Measurements from ENCODE around the gene TPCN1. TPM values are rescaled to one million over a fixed set of nuclear protein-coding genes. Genes with fewer than 3 reads are reported as not detected.
"Not testable (repeated sequence)": the region's sequence is repeated elsewhere in the genome, so short reads cannot be mapped to it uniquely, and the experiment has no call there.

Gene TPCN1
- total RNA-seq, 1 donor from 2014 or later = 37.1 TPM

DNA sequence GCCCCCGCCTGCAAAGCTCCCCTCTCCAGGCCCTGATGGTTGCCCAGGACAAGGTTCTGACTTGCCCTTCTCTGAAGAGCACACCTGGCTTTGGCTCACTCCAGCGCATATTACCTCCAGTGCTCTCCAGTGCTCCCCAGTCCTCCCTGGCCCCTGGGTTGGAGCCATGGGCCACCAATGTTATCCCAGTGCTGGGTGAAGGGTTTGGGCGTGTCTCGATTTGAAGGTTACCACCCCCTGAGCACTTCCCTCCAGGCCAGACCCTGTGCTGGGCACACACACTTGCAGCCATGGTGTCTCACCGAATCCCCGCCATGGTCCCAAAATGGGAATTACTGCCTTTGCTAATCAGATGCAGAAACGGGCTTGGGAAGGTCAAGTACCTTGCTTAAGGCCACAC lies 24.7 kb upstream of the TPCN1 start:
- DNase-seq (ENCODE audit: low spot score) = no peak

DNA sequence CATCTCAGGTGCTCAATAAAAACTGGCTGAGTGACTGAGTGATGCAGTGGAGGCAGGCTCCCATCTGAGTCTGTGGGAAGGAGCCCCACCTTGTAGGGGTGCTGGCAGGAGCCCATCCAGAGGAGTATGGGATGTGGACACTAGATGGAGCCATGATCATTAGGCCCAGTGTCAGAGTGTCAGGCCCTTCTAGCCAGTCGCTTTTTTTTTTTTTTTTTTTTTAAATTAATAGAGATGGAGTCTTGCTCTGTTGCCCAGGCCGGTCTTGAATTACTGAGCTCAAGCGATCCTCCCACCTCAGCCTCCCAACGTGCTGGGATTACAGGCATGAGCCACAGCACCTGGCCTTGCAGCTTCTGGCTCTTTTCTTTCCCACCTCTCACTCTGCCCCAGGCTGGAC lies 24.3 kb upstream of the TPCN1 start:
- DNase-seq (ENCODE audit: low spot score) = no peak

DNA sequence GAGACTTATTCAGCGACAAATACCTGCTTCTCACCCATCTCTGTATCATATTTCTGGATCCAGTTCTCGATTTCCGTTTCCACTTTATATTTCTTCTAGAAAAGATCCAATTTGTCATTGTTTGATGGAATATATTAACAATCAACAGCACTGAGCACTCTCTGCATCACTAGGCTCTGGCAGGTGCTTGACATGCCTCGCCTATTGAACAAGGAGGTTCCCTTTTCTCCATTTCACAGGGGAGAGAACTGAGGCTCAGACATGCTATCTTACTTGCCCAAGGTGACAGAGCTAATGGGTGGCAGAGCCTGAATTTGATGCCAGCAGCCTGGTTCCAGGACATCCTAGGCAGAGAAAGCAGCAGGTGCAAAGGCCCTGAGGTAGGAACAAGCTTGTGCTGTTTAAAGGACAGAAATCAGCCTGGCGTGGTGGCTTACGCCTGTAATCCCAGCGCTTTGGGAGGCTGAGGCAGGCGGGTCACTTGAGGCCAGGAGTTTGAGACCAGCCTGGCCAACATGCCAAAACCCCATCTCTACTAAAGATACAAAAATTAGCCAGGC lies 23.7 kb upstream of the TPCN1 start:
- no peak for DNase-seq (ENCODE audit: low spot score)

DNA sequence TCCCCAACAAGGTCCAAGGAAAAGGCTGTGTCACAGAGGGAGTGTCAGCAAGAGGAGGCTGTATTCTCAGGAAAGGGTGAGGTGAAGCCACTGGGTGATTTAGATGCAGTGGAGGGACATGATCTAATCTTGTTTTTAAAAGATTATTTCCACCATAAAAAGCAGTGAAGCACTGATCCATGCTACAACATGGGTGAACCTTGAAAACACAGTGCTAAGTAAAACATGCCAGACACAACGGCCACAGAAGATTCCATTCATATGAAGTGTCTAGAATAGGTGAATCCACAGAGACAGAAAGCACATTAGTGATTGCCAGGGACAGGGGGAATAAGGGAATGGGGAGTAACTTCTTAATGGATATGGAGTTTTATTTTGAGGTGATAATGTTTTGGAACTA lies 23.0 kb upstream of the TPCN1 start:
- no peak for DNase-seq (ENCODE audit: low spot score)

DNA sequence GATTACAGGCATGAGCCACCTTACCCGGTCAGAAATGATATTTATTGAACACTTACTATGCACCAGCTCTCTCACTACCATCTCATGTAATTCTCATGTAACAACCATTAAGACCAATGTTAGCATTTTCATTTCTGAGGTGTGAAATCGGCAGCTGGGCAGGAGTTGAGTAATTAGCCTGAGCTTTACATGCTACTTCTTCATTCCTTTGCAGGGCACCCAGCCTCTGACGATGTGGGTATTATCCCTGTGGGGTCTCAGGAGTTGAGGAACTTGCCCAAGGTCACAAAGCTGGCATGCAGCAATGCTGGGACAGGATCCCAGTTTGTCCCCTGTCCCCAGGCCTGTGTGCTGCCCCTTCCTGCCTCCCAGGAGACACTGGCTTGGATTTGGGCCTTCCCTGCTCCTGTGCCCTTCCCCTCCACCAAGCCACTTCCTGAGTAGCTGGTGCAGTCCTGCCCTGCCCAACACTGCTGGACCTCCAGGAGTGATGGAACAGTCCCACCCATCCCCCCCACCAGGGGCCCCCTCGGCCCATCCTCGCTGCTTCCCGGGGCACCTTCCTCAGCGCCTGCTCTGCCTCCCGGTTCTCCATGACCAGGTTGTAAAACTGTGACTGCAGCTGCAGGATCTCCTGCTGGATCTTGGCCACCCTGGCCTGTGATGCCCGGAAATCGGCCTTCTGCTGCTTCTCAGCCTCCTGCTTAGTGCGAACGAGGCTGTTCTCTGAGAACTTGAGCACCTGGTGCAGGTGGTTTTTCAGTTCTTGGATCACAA lies 21.1 kb upstream of the TPCN1 start:
- no peak for DNase-seq (ENCODE audit: low spot score)

DNA sequence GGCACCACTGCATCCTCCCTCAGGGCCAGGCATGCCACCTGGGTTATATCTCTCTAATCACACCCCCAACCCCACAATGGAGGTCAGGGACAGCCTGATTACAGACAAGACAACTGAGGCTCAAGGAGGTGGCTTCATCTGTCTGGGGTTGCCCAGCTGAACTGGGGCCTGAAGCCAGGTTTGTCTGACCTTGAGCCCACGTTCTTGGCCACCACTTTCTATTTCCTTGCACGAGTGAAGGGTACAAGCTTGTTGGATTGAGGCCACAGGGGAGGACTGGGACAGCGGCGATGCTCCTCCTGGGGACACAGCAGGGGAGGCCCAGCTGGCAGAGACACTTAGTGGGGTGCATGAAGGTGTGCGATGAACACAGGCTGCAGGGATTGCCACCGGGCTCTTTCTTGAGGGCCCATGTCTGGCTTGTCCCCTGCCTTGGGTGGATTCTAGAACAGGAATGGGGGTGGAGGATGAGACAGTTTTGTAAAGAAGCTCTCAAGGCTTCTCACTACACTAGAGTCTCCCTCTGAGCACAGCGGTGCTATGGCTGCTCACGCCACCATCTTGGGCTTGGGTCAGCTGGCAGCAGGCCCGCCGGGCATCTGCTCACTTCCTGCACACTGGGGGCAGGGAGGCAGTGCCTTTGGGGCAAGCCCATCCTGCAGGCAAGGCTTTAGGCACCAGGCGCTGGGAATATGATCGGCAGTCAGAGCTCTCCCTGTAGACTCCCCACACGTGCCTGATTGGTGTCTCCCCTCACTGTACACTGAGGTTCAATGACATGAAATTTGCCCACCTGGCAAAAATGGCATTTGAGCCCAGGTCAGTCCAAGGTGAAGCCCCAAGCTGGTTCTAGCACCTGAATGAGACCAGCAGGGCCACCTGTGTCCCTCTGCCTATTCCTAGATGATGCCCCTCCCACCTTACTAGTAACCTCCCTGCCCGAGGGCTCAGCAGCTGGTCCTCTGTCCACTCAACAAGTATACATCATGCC lies 19.8 kb upstream of the TPCN1 start:
- DNase-seq (ENCODE audit: low spot score) = no peak

DNA sequence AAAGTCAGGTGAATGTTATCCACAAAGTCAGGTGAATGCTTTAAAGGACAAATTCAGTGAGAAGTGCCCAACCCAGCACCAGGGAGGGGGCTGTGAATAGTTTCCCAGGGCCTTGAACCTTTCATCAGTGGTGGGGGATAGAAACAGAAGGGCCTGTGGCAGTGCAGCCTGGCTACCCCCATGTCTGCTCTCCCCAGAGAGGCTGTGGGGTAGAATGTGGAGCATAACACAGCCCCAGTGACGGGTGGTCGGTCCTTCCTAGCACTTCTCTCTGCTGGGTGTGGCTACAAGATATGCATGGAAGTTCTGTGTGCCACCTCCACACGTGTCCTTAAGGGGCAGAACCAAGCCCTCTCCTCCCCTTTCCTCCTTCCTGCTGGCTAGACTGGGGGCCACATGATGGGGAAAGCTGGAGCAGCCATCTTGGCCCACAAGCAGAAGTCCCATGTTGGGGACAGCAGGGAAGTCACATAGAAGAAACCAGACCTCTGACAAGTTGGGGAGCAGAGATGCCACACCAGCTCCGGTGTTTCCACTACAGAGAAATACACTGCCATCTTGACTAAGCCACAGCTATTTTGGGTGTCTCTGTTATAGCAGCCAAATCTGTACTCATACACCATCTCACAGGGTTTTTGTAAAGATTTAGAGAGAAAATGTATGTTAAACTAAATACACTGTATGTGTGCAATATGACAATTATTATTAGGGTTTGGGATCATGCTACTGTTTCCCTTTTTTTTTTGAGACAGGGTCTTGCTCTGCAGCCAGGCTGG lies 18.8 kb upstream of the TPCN1 start:
- DNase-seq (ENCODE audit: low spot score) = no peak

DNA sequence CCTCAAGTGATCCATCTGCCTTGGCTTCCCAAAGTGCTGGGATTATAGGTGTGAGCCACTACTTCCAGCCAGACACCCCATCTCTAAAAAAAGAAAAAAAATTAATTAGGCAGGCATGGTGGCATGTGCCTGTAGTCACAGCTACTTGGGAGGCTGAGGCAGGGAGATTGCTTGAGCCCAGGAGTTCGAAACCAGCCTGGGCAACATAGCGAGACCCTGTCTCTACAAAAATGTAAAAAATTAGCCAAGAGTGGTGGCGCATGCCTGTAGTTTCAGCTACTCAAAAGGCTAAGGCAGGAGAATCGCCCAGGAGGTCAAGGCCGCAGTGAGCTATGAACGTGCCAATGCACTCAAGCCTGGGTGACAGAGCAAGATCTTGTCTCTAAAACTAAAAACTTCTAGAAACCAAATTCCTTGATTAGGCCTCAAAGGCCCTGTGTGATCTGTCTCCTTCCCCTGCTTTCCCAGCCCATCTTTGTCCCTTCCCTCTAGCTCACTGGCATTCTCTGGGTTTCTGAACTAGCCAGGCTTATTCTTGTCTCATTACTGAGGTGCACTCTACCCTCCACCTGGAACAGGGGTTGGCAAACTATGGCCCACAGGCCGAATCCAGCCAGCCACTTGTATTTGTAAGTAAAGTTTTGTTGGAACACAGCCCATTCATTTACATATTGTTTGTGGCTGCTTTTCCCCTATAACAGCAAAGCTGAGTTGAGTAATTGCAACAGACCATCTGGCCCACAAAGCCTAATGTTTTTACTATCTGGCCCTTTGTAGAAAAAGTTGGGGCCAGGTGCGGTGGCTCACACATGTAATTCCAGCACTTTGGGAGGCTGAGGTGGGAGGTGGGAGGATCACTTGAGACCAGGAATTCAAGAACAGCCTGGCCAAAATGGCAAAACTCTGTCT lies 17.2 kb upstream of the TPCN1 start:
- DNase-seq (ENCODE audit: low spot score) = no peak

DNA sequence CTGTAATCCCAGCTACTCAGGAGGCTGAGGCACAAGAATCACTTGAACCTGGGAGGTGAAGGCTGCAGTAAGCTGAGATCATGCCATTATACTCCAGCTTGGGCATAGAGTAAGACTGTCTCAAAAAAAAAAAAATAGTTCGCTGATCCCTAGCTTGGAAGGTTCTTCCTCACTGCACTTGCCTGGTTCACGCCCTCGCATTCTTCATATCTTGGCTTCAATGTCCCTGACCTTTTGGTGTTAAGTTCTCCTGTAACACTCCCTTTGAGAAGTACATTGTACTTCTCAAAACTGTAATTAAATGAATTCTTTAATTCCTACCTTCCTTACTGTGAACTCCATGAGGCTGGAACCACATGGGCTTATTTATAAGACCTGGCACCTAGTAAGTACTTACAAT lies 16.5 kb upstream of the TPCN1 start:
- DNase-seq (ENCODE audit: low spot score) = no peak

DNA sequence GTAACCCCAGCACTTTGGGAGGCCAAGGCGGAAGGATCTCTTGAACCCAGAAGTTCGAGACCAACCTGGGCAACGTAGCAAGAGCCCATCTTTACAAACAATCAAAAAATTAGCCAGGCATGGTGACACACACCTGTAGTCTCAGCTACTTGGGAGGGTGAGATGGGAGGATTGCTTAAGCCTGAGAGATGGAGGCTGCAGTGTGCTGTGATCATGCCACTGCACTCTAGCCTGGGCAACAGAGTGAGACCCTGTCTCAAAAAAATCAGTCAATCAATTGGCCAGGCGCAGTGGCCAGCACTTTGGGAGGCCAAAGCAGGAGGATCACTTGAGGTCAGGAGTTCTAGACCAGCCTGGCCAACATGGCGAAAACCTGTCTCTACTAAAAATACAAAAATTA lies 14.5 kb upstream of the TPCN1 start:
- not testable (repeated sequence) for DNase-seq (ENCODE audit: low spot score)

DNA sequence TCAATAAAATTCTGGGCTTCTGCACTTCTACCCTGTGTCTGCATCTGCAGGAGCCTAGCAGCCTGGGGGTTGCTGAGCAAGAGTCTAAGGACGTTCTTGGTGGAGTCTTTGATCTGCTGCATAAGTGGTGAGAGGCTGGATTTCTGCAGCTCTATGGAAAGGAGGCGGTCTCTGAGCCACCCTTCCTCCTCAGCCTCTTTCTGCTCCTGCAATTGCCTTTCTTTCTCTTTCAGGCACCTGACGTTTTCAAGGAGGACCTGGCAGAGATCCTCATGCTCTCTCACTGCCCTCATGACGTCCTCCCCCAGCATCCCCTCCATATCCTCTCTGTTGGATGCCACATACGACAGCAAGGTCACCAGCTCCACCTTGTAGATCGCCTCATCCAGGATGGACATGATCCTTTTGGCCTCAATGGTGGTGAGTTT lies 13.6 kb upstream of the TPCN1 start:
- no peak for DNase-seq (ENCODE audit: low spot score)

DNA sequence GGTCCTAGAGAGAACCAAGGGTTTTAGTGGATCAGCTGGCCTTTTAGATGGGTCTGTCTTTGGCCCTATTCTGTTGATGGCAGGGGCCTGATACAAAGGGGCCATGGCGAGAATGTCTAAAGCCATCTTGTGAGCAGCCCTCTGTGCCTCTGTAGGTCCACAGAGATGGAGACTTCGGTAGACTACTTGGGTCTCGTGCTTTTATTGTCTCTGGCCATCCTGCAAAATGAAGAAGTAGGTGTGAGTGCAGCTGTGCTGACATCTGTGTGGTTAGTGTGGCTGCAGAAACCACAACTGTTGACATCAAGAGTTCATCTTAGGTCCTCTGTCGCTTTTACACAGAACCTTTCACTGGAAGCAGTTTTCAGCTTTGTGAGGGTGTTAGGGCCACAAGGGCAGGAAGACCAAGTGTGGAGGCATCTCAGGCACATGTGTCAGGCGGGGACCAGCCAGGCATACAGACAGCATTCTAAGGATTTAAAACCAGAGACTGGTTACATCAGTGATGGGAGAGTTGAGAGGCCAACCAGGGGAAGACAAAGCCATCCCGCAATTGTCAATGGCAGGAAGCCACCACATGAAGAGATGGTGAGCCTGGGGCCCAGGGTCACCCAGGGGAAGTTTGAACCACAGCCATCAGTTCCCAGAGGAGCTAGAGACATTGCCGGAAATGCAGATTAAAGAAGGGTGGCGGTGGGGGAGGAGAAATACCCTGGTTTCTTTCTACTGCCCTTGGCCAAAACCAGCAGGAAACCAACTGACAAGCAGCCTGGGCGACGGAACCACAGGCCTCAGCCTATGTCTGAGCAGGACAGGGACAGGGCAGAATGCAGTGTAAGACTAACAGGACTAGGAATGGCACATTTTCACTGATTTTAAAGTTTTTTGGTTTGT lies 13.0 kb upstream of the TPCN1 start:
- DNase-seq (ENCODE audit: low spot score) = no peak

DNA sequence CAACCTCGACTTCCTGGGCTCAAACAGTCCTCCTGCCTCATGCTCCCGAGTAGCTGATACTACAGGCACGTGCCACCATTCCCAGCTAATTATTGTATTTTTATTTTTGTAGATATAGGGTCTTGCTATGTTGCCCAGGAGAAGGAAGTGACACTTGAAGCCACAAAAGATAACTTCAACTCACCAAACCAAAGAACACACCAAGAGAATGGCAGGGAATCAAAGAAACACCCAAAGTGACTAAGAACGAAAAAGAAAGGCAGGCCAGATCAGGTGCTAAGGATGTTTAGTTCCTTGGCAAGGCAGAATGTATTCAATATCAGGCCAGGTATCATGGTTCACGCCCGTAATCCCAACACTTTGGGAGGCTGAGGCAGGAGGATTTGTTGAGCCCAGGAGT lies 10.1 kb upstream of the TPCN1 start:
- DNase-seq (ENCODE audit: low spot score) = no peak

DNA sequence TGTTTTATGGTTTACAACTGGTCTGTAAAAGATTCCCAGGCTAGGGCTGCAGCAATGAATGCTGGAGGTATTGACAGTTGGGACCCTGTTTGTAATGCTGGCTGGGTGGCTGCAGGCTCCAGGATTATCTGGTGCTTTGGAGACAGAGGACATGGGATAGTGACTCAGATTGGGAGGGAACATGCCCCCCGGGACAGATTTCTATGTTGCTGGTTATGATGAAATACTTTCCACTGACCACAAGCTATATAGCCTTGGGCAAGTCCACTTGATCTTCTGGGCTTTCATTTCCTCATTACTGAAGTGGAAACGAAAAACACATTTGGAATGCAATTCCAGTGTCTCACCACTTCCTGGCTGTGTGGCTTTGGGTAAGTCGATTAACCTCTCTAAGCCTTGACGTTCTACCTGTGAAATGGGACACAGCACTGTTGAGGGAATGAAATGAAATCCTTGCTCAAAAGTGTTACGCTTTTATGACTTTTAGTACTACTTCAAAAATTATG lies 6.3 kb upstream of the TPCN1 start:
- no peak for DNase-seq (ENCODE audit: low spot score)

DNA sequence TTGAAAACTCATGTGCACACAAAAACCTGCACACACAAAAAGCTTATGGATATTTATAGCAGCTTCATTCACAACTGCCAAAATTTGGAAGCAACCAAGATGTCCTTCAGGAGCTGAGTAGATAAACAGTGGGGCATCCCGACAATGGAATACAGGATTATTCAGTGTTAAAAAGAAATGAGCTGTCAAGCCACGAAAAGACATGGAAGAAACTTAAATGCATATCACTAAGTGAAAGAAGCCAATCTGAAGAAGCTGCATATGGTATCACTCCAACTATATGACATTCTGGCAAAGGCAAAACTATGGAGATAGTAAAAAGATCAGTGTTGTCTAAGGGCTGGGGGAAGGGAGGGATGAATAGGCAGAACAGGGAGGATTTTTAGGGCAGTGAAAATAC lies 5.2 kb upstream of the TPCN1 start:
- no peak for DNase-seq (ENCODE audit: low spot score)

DNA sequence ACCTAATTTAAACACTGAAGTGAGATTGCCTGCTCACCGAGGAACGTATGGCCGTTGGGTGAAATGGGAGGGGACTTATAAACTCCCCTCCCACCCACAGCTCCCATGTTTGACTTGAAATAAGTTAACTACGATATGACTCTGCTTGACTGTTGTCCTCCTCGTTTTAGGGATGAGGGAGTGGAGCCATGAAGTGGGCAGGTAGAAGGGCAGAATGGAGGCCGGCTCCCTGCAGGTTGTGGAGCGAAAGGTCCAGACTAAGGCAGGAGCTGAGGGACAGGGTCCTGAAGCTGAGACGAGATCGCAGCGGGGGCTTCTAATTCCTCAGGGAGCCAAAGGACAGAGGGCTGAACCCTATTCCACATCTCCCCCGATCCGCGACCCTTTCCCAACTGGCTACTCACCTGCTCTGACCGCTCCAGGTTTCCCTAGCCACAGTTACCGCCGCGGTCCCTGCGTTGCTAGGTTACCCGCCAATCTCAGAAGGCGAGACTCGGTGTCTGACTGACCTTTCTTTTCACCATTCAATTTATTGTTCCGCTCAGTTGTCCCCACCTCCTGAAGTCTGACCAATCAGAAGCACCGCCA lies 577 bp upstream of the TPCN1 start:
- no peak for DNase-seq (ENCODE audit: low spot score)

DNA sequence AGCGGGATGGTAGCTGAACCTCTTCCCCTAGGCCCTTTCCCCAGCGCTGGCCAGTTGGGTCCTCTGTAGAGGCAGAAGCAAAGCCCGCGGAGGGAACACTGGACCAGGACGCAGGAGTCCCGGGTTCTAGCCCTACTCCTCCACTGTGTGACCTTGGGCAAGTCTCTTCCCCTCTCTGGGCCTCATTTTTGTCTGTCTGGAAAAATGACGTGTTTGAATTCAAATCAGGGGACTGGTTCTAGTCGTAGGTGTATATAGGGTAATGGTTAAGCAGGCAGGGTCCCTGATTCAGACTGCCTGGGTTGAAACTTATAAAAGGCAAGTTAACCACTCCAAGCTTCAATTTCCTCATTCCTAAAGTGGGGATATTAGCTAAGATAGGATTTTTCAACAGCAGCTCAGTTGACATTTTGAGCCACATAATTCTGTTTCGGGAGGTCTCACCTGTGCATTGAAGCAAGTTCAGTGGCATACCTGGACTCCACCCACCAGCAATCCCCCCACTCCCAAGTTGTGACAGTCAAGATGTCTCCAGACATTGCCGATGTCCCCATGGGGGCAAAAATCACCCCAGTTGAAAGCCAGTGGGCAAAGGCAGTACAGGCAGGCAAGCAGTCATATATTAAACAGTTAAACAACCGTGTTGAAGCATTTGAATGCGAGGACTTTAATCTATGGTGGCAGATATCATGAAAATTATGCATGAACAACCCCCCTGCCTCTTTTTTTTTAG lies 899 bp downstream of the TPCN1 start:
- DNase-seq (ENCODE audit: low spot score) = no peak
